Raji (cell line): ENCODE results near the gene MEX3A.

ENCODE experiments used
- POLR2A ChIP-seq: IDR thresholded peaks from 2 replicates; pipeline ENCODE4 v1.6.1; 2011; ENCODE audit warnings: low read depth, low read length, control low read depth; ENCODE audit not compliant: insufficient read depth

The MEX3A gene

DNA sequence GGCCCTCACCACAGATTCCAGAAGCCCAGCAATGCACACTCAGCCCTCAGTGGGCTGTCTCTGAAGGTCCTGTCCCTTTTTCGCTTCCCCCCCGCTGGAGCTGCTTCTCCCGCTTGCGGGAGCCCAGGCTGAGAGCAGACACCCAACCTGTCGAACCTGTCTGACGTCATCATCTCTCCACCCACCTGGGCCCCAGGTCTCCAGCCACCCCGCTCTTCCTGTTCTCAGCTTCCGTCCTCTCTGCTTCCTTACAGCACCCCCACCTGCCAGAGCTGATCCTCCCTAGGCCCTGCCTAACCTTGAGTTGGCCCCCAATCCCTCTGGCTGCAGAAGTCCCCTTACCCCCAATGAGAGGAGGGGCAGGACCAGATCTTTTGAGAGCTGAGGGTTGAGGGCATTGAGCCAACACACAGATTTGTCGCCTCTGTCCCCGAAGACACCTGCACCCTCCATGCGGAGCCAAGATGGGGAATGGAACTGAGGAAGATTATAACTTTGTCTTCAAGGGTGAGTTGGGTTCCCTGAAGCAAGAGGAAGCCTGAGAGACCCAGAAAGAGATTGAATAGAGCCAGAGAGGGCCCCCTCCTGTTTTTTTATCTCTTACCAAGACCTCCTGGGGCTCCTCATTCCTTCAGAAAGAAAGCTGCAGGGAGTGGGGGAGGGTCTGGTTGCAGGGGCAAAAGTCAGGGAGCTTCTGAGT lies 21.2 kb downstream of the MEX3A start, which contains the start of gene RAB25:
Gene RAB25, plus strand, starts transcription at position 224 of the 700 bp plus-strand sequence. Its CDS starts 241 bp downstream, at position 465.
- TF ChIP-seq POLR2A = no peak

DNA sequence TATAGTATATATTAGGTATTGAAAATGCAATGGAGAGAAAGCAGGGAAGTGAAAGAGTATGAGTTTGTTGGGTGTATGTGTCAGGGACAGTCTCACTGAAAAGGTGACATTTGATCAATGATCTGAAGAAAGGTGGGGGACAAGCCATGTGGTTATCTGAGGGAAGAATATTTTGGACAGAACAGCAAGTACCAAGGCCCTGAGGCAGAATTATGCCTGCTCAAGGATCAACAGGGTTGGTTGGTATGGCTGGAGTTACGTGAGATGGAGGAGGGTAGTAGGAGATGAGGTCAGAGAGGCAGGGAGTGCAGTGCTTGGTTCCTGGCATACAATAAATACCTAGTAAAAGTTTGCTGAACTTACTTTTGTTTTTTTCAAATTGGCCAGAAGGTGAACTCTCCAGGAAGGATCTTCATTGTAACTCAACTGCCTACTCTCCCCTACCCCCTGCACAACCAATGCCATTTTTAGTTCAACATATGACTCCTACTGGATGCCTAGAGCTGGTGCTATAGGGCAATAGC lies 25.9 kb downstream of the MEX3A start:
- TF ChIP-seq POLR2A = no peak

DNA sequence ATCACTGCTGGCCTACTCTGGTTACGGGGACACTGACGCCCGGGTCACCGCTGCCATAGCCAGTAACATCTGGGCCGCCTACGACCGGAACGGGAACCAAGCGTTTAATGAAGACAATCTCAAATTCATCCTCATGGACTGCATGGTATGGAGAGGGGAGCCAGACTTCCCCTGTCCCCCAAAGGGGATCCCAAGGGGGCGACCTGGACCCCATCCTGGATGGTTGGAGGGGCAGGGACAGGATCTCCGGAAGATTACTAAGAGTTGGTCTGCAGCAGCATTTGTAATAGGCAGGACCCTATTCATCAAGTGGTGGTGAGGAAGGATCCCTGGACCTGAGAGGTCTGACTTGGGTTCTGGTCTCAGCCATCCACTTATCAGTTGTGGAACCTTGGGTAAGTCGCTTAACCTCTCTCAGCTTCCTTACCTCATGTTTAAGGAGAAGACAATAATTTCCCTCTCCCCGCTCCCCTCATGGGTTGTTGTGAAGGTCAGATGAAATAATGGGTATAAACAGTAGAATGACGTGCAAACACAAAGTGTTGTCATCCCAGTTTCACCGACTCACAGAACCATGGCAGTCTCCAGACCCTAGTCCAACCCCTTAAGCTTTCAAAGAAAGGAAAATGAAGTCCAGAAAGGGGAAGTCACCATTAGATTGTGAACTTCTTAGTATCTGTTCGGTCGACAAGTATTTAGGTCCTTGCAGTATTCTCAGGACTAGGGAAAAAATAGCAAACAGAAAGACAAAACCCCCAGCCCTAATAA lies 26.8 kb downstream of the MEX3A start:
- no peak for TF ChIP-seq POLR2A

DNA sequence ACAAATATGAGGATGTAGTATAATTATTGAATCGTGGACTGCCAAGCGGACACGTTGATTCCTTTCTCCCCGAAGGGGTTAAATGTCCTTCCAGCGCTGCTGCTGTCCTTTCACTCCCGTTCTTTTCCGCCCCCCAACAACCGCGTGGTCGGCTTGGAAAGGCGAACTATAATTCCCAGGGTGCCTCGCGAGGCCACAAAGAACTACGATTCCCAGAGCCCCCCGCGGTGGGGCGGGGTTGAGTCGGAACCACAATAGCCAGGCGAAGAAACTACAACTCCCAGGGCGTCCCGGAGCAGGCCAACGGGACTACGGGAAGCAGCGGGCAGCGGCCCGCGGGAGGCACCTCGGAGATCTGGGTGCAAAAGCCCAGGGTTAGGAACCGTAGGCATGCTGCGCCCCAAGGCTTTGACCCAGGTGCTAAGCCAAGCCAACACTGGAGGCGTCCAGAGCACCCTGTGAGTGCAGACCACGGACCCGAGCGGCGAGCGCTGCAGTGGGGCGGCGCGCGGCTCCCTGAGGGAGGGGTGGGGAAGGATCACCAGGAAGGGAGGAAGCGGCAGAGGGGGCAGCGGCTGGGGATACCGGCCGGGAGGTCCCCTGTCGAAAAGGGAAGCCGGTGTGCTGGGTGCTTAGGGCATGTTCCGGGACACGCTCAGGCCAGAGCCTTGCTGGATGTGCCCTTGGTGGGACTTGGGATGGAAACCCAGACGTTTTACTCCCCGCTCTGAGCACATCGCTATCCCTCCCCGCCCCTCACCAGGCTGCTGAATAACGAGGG lies 27.6 kb downstream of the MEX3A start, which contains the start of gene LAMTOR2:
Gene LAMTOR2, plus strand, starts transcription at position 283 of the 781 bp plus-strand sequence. Its CDS starts 108 bp downstream, at position 391.
- peak; percentile 95 for TF ChIP-seq POLR2A

DNA sequence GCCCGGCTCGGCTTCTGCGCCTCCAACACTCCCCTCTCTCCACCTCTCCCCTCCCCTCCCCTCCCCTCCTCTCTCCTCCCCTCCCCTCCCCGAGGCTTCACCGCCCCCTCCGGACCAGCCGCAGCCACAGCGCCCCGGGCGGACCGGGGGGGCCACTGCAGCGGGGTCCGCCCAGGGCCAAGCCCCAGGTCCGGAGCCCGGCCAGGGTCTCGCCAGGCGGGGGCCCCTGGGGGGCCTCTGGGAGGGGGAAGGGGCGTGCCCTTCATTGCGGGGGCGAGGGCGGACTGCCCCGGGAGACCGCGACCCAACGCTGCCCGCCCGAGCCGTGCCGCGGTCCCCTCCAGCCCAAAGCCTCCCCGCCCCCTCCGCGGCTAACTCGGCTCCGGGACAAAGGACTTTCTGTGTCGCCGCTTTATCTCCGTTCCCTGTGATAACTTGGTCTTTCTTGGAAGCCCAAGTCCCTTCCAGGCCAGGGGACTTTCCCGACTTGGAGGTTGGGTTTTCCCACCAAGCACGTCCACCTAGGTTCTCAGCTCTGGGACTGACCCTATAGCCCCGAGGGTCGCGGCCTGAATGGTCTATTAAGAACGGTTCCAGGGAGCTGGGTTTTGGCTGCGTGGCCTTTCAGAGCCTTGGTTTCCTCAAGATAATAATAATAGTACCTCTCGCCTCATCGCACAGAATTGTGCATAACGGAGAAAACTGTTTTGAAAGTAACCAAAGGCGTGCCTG lies 28.3 kb downstream of the MEX3A start, which contains the start of gene UBQLN4:
Gene UBQLN4, minus strand, starts transcription at position 31 of the 732 bp plus-strand sequence. CDS start 97 bp downstream, outside the sequence.
- TF ChIP-seq POLR2A = no peak; the same call in 1 of the 2 replicates

DNA sequence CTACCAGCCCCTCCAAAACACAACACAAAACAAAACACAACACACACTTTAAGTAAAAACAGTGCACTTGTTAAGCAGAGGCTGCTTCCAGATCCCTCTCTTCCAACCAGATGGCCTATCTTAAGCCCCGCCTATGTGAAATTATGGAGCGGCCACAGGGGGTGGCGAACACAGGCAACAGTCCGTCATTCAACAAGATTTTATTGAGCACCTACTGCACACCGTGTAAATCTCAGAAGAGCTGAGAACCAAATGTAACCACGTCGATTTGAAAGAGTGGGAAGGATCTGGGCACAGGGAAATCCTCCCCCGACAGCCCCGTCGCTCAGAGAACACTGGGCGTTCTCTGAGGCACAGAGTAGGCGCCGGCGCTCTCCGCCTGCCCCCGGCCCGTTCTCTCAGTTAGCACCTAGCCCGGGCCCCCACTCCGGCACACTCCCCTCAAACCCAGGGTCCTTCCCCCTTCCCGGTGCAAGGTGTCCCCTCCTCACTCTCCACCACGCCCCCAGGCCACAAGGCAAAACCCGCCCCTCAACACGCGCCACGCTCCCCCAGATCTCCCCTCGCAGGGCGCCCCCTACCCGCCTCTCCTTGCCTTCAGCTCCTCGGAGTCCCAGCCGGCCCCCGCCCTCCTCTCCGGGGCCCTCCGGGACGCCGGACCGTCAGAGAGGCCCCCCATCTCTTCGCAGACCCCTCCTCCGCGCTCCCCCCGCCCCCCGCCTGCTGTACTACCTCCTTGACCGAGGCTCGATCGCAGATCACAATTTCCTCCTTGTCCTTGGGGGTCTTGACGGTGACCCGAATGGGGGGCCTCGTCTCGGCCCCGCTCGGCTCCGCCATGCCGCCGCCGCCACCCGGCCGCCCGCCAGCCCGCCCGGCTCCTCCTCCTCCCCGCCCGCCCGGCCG lies 29.1 kb downstream of the MEX3A start:
- TF ChIP-seq POLR2A = peak; percentile 3; the same call in 1 of the 2 replicates

DNA sequence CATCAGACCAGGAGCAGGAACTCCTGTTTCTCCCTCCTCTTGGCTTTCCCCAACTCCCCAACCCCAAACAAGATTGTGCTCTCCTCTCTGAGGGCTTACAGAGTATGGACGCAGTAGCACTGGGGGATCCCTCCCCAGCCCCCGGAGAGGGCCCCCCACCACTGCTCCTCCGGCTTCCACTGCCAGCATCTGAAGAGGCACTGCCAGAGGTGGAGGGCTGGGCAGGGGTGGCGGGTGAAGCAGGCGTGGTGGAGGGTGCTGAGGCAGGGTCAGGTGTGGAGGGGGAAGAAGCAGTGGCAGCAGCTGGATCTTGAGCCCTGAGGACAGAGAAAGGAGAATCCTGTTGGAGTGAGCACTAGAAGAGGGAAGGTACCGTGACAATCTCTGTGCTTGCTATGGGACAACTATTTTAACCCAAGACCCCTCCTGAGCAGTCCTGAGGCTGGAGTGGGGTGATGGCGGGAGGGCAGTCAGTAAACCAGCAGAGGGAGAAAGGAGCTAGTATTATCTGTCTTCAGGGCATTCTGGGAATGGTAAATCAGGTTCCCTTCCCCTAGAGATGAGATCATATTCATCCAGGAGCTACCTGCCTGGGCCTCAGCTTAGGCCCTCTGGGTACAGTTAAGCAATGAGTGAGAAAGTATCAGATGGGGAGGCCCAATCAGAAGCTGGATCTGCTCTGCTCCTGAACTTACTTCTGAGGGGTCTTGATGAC lies 31.1 kb downstream of the MEX3A start:
- TF ChIP-seq POLR2A = no peak

DNA sequence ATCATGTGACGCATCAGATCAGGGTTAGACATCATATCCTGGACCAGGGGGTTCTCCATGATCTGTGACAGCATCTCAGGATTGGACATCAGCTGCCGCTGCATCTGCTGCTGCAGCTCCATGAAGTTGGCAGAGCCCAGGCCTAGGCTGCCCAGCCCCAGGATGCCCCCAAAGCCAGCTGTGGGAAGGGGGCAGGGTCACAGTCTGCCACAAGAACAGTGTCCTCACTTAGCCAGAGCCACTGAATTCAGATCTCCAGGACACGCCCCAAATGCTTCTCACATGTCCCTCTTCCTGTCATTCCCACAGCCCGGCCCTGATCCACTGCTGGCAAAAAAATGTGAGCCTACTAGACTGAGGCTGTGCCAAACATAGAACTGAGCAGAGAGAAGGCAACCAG lies 31.9 kb downstream of the MEX3A start:
- TF ChIP-seq POLR2A = no peak

DNA sequence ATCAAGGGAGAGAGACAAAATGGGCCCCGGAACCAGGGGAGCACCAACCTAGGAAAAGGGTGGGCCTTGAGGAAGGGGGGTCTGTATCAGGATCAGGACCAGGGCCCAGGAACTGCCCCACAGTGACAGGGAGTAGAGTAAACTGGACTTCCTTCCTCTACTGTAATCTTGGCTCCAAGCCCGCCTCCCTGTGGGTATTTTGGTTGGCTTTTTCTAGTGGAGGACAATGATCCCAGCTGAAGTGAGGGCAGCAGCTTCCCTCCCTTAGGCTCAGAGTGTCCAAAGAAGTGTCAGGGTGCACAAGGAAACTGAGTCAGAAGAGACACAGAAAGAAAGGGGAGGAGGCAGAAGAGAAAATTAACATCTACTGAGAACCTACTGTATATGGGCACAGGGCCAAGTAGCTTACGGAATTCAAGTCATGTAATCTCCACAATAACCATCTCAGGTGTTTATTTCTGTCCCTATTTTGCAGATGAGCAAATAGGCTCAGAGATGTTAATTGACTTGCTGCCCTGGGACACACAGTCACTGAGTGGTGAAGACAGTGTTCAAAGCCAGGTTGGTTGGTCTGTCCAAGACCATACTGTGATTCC lies 33.5 kb downstream of the MEX3A start:
- TF ChIP-seq POLR2A = no peak

DNA sequence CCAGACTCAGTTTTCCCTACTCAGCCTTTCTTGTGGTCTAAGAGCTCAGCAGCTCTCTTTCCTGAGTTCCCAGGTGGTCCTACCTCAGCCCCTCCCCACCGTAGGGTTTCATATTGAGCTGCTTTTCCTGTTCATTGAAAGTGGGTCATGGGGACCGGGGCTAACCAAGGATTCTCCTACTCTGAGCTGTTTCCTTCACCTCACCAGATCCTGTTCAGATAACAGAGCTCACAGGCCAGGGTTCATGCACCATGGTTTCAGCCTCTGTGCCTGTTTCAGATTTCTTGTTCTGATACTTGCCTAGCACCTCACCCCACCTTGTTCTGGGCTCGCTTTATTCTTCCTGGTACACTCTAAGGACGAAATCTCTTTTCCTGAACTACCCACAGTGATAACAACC lies 37.2 kb downstream of the MEX3A start:
- TF ChIP-seq POLR2A = no peak

DNA sequence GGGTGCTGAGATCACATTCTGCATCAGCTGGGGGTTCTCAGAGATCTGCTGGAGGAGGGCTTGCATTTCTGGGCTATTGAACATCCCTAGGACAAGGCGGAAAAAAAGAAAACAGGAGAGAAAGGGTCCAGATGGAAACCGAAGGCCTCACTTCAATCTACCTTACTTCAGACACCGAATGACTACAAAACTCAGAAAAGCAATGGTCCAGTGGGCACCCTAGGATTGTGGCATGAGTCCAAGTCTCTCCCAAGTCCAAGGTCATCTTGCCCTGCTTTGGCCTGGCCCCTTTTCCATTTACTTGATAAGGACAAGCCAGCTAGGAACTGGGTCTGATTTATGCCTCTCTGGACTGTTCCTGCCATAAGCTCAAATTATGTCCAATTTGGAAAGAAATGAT lies 39.4 kb downstream of the MEX3A start:
- no peak for TF ChIP-seq POLR2A

DNA sequence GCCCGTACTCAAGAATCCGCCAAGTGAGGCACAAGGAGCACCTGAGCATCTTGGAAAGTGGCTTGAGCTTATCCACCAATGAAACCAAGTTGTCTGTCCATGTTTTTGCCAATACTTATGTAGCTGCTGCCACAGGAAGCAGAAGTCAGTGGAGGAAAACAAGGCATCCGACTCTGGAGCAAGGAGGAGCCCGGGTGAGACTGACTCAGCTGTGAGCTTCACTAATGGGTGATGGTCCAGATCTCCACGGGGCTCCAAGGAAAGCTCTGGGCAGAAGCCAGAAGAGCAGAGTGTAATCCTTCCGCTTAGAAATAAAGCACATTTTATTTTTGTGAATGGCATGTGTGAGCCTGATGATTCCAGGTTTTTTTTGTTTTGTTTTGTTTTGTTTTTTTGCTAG lies 49.3 kb downstream of the MEX3A start:
- no peak for TF ChIP-seq POLR2A
